Duodenal mucosa (tissue), 2 donors: ENCODE results near the gene SEC14L5.

ENCODE experiments used
- H3K27ac ChIP-seq: one replicate; pipeline ENCODE4 v1.7.0; 2013; ENCODE audit warnings: low read depth, low read length
- H3K27me3 ChIP-seq, 2 donors: one replicate each; pipeline ENCODE4 v1.7.0; 2013; ENCODE audit warnings: low read length in 2 of 2, control low read depth in 1 of 2; ENCODE audit not compliant: insufficient read depth in 2 of 2, control insufficient read depth in 1 of 2
- H3K36me3 ChIP-seq, 2 donors: one replicate each; pipeline ENCODE4 v1.7.0; 2013; ENCODE audit warnings: low read length in 2 of 2, control low read depth in 1 of 2; ENCODE audit not compliant: insufficient read depth in 2 of 2, control insufficient read depth in 1 of 2
- H3K4me1 ChIP-seq, 2 donors: one replicate each; pipeline ENCODE4 v1.7.0; 2013; ENCODE audit warnings: low read length in 2 of 2, control low read depth in 1 of 2; ENCODE audit not compliant: insufficient read depth in 2 of 2, control insufficient read depth in 1 of 2
- H3K4me3 ChIP-seq, 2 donors: one replicate each; pipeline ENCODE4 v1.7.0; 2013; ENCODE audit warnings: low read length in 2 of 2, low read depth in 1 of 2
- H3K9ac ChIP-seq, 2 donors: one replicate each; pipeline ENCODE4 v1.7.0; 2013; ENCODE audit warnings: low read length in 2 of 2, low read depth in 1 of 2
- H3K9me3 ChIP-seq, 2 donors: one replicate each; pipeline ENCODE4 v1.7.0; 2013; ENCODE audit warnings: low read length in 2 of 2, control low read depth in 1 of 2; ENCODE audit not compliant: control insufficient read depth in 1 of 2

SEC14L5 gene

DNA sequence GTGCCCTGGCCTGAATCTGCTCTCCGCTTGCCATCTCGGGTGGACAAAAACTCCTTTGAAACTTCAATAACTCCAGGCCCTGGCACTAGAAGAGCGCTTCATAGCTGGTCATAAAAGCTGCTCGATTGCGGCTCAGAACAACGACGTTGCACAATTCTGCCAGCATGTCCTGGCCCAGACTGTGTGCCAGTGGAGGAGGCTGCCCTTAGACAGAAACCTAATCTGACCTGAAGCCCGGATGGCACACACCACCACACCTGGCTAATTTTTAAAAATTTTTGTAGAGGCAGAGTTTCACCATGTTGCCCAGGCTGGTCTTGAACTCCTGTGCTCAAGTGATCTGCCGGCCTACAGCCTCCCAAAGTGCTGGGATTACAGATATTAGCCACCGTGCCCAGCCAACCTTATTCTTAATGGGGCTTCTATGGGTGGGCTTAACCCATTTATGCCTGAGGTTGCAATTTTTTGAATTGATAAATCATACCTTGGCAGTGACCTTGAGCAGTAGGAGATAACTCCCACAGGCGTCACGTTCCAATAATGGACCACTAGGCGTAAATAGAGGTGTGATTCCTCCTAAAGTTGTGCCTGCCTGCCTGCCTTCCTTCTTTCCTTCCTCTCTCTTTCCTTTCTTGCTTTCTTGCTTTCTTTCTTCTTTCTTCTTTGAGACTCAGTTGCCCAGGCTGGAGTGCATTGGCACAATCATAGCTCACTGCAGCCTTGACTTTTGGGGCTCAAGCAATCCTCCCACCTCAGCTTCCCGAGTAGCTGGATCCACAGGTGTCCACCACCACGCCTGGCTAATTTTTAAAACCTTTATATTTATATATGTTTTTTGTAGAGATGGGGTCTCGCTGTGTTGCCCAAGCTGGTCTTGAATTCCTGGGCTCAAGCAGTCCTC lies 20.1 kb upstream of the SEC14L5 start:
- Histone ChIP-seq H3K4me3 (no peak overlapping the region), H3K9ac (peak overlapping the region; percentile 30 to 52), H3K27me3 (no peaks in the 10 kb centered on the region), H3K9me3 (no peaks in the 10 kb centered on the region), H3K36me3 (no peaks in the 10 kb centered on the region), H3K27ac (peak overlapping the region; percentile 85), H3K4me1 (peaks cover 20 to 26% of the 10 kb centered on the region in 2 donors)

DNA sequence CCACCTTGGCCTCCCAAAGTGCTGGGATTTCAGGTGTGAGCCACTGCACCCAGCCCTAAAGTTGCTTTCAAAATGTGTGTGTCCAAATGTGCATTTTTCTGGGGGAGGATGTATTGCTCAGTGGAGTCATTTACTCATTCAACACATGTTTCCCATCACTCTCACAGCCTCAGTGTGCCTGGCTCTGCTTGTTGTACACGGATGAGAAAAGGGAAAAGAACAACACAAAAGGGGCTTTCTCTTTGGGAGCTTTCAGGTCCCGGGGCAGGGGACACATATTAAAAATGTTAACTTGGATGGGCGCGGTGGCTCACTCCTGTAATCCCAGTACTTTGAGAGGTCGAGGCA lies 19.5 kb upstream of the SEC14L5 start:
- peaks cover 26 to 28% of the 10 kb centered on the region in 2 donors for H3K4me1 ChIP-seq
- H3K27ac ChIP-seq: no peak overlapping the region
- H3K27me3 ChIP-seq: no peaks in the 10 kb centered on the region
- H3K9me3 ChIP-seq: no peaks in the 10 kb centered on the region
- no peak overlapping the region for H3K4me3 ChIP-seq
- no peaks in the 10 kb centered on the region for H3K36me3 ChIP-seq
- no peak overlapping the region for H3K9ac ChIP-seq

GRCh38 chr16:4940719-4941118 lies 17.4 kb upstream of the SEC14L5 start:
- H3K27me3 ChIP-seq: no peaks in the 10 kb centered on the region
- H3K9me3 ChIP-seq: no peaks in the 10 kb centered on the region
- H3K4me1 ChIP-seq: peaks cover 30 to 38% of the 10 kb centered on the region in 2 donors
- no peak overlapping the region for H3K27ac ChIP-seq
- H3K36me3 ChIP-seq: no peaks in the 10 kb centered on the region
- H3K9ac ChIP-seq: no peak overlapping the region
- no peak overlapping the region for H3K4me3 ChIP-seq

DNA sequence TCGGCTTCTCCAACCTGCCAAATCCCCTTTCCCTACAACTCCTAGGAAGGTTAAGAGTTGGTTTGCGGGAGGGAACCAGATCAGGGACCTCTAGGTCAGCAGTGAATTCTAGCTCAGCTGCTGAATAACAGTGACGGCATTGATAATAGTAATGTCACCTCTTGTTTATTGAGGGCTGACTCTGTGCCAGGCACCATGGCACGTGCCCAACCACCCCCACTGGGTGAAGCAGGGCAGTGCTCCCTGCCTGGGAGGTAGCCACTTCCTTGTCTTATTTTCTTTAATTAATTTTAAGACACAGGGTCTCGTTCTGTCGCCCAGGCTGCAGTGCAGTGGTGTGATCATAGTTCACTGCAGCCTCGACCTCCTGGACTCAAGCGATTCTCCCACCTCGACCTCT lies 15.6 kb upstream of the SEC14L5 start:
- no peaks in the 10 kb centered on the region for H3K36me3 ChIP-seq
- no peak overlapping the region for H3K4me3 ChIP-seq
- no peaks in the 10 kb centered on the region for H3K27me3 ChIP-seq
- peaks cover 27 to 32% of the 10 kb centered on the region in 2 donors for H3K4me1 ChIP-seq
- H3K9ac ChIP-seq: no peak overlapping the region
- H3K9me3 ChIP-seq: no peaks in the 10 kb centered on the region
- no peak overlapping the region for H3K27ac ChIP-seq

GRCh38 chr16:4944333-4945281 lies 13.5 kb upstream of the SEC14L5 start:
- no peaks in the 10 kb centered on the region for H3K9me3 ChIP-seq
- peaks cover 0 to 2% of the 10 kb centered on the region in 2 donors for H3K27me3 ChIP-seq
- H3K36me3 ChIP-seq: no peaks in the 10 kb centered on the region
- peak overlapping the region in 1 of 2 donors; percentile 5 for H3K9ac ChIP-seq
- H3K4me3 ChIP-seq: no peak overlapping the region
- peaks cover 24 to 25% of the 10 kb centered on the region in 2 donors for H3K4me1 ChIP-seq
- H3K27ac ChIP-seq: peak overlapping the region; percentile 36

DNA sequence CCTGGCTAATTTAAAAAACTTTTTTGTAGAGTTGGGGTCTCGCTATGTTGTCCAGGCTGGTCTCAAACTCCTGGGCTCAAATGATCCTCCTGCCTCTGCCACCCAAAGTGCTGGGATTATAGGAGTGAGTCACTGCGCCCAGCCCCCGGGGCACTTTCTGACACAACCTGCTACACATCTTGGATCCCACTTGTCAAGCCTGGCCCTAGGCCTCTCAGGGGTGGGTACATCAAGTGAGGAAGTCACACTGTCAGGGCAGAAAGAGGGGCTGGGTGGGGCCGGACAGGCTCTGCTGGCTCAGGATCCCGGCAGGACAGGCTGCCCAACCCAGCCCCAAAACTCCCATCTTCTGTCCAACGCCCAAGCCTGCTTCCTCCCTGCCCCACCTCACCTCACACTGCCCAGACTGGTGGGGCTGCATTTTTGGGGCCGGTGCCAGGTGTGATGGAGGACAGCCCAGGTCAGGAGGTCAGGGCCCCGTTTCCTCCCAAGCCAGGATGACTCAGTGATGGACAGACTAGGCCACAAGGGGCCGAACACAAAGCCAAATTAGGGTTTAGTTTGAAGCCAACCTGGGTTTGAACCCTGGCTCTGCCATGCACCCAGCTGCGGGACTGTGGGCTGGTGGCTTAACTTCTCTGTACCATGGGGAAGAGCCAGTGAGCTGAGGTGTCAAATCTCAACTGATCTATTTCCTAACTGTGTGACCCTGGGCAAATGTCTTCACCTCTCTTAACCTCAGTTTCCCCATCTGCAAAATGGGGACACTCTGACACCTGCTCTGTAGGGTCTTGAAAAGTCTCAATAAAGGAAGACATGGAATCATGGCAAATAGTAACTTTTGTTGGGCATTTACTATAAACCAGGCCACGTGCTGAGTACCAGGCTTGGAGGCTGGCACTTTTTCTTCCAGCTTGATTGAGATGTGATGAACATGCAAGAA lies 12.3 kb upstream of the SEC14L5 start:
- H3K27me3 ChIP-seq: peaks cover 0 to 2% of the 10 kb centered on the region in 2 donors
- peaks cover 24 to 25% of the 10 kb centered on the region in 2 donors for H3K4me1 ChIP-seq
- H3K4me3 ChIP-seq: no peak overlapping the region
- H3K9me3 ChIP-seq: no peaks in the 10 kb centered on the region
- H3K36me3 ChIP-seq: no peaks in the 10 kb centered on the region
- H3K27ac ChIP-seq: no peak overlapping the region
- no peak overlapping the region for H3K9ac ChIP-seq

DNA sequence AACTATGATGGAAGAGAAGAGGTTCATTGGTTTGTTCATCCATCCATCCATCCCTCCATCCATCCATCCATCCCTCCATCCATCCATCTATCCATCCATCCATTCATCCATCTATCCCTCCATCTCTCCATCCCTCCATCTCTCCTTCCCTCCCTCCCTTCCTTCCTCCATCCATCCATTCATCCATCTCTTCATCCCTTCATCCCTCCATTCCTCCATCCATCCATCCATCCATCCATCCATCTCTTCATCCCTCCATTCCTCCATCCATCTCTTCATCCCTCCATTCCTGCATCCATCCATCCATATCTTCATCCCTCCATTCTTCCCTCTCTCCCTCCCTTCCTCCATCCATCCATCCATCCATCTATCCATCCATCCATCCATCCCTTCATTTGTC lies 11.2 kb upstream of the SEC14L5 start:
- peaks cover 0 to 2% of the 10 kb centered on the region in 2 donors for H3K27me3 ChIP-seq
- no peak overlapping the region for H3K4me3 ChIP-seq
- no peak overlapping the region for H3K9ac ChIP-seq
- H3K9me3 ChIP-seq: no peaks in the 10 kb centered on the region
- H3K4me1 ChIP-seq: peaks cover 24 to 25% of the 10 kb centered on the region in 2 donors
- no peaks in the 10 kb centered on the region for H3K36me3 ChIP-seq
- H3K27ac ChIP-seq: no peak overlapping the region

DNA sequence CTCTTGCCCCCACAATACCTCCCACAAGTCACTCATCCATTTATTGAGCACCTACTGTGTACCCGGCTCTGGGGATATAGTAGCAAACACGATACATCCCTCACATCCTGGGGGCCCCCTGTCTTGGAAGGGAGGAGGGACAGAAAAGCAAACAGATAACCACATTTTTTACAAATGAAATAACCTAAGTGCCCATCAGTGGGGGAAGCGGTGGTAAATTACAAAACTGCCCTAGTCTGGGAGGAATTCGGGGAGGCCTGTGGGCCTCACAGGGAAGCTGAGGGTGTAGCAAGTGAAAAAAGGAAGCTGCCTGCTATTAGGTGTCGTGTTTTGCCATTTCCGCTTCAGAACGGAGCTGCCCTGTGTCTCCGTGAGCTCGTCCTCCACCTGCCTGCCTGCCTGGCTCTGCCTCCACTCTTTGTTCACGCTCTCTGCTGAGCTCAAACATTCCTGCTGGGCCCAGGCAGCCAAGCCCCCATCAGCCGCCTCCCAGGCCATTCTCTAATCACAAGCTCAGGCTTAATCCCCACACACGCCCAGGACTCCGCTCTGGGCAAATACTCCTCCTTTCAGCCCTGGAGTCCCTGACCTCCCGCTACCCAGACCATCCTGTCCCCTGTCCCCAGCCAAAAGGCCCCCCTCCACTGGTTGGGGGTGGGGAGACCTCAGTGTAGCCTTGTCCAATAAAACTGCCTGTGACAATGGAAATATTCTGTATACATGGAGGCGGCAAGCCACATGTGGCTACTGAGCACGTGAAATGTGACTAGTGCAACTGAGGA lies 10.2 kb upstream of the SEC14L5 start:
- no peaks in the 10 kb centered on the region for H3K36me3 ChIP-seq

More for the DNA sequence above, 10.2 kb upstream of the SEC14L5 start:
- no peak overlapping the region for H3K4me3 ChIP-seq
- H3K27me3 ChIP-seq: peaks cover 0 to 2% of the 10 kb centered on the region in 2 donors
- no peak overlapping the region for H3K27ac ChIP-seq
- peaks cover 24 to 25% of the 10 kb centered on the region in 2 donors for H3K4me1 ChIP-seq
- H3K9me3 ChIP-seq: no peaks in the 10 kb centered on the region
- no peak overlapping the region for H3K9ac ChIP-seq
